Loucy (cell line): ENCODE measurements around the gene PLPPR5.

Experiments
- EZH2phosphoT487 ChIP-seq: fragments of 200-600 bp; IDR thresholded peaks from 2 replicates; pipeline ENCODE4 v1.6.1; 2018; ENCODE audit warnings: antibody characterized with exemption, mild to moderate bottlenecking, moderate library complexity, borderline replicate concordance
- TF ChIP-seq, protein P1 (sequence below): fragments of 200-600 bp; sonication (generic); conservative IDR thresholded peaks from 2 replicates; pipeline ENCODE4 v1.5.1; 2014; ENCODE audit warnings: mild to moderate bottlenecking, antibody characterized with exemption, low read length

DNA sequence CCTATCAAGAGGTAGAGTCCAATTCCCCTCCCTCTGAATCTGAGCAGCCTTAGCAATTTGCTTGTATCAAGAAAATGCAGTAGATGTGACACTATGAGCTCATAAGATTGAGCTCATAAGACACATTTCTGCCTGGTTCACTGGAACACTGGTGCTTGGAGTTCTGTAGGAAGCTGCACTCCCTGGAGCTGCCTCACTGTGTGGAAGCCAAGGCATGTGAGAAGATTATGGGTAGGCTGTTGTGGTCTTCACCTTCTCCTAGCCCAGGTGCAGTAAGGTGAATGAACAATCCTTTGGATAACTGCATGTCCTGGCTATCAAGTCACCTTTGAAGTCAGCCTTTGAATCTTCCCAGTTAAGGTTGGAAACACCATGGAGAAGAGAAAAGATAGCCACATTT lies 67.3 kb downstream of the PLPPR5 start:
- TF ChIP-seq, protein P1, sequence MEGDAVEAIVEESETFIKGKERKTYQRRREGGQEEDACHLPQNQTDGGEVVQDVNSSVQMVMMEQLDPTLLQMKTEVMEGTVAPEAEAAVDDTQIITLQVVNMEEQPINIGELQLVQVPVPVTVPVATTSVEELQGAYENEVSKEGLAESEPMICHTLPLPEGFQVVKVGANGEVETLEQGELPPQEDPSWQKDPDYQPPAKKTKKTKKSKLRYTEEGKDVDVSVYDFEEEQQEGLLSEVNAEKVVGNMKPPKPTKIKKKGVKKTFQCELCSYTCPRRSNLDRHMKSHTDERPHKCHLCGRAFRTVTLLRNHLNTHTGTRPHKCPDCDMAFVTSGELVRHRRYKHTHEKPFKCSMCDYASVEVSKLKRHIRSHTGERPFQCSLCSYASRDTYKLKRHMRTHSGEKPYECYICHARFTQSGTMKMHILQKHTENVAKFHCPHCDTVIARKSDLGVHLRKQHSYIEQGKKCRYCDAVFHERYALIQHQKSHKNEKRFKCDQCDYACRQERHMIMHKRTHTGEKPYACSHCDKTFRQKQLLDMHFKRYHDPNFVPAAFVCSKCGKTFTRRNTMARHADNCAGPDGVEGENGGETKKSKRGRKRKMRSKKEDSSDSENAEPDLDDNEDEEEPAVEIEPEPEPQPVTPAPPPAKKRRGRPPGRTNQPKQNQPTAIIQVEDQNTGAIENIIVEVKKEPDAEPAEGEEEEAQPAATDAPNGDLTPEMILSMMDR = no peak
- TF ChIP-seq EZH2phosphoT487 = no peak
